HG03139 (cell line): ENCODE results near the gene CYP4F3.
"Not testable (repeated sequence)": the region's sequence is repeated elsewhere in the genome, so short reads cannot be mapped to it uniquely, and the experiment has no call there.

Experiments
- ATAC-seq: cut with Tn5 transposase; IDR thresholded peaks from one replicate; pipeline ENCODE4 v1.9.1; 2021; ENCODE audit not compliant: unreplicated experiment

Gene CYP4F3

DNA sequence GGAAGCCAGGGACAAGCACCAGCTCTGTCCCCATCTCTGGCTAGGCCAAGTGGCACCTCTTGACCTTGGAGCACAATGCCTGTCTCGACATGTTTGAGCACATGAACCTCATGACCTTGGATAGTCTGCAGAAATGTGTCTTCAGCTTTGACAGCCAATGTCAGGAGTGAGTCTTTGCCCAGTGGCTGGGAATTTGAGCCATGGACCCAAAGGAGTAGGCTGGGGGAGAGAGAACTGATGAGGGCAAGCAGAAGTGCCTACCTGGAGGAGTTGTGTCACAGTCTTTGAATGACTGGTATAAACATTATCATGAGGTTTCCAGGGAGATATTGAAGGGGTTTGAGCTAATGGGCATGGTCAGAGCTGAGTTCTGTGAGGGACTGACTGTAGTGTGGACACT lies 25.5 kb downstream of the CYP4F3 start:
- no peak for ATAC-seq

DNA sequence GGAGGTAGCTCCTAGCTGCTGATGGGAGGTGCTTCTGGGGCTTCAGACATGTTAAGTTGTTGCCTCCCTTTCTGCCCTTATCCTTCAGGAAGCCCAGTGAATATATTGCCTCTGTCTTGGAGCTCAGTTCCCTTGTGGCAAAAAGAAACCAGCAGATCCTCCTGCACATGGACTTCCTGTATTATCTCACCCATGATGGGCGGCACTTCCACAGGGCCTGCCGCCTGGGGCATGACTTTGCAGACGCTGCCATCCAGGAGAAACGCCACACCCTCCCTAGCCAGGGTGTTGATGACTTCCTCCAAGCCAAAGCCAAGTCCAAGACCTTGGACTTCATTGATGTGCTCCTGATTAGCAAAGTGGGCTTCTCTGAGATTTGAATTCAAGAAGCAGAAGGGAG lies 26.2 kb downstream of the CYP4F3 start:
- no peak for ATAC-seq

DNA sequence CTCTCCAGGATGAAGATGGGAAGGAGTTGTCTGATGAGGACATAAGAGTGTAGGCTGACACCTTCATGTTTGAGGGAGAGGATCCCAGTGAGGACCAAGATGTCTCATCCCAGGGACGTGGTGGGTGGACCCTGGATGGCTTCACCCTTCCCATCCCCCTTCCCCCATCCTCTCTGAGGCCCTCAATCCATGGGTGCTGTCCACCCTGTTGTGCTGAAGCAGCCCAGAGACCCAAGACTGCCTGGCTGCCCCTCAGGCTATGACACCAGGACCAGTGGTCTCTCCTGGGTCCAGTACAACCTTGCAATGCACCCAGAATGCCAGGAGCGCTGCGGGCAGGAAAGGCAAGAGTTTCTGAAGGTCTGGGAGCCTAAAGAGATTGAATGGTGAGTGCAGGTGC lies 28.7 kb downstream of the CYP4F3 start:
- no peak for ATAC-seq

DNA sequence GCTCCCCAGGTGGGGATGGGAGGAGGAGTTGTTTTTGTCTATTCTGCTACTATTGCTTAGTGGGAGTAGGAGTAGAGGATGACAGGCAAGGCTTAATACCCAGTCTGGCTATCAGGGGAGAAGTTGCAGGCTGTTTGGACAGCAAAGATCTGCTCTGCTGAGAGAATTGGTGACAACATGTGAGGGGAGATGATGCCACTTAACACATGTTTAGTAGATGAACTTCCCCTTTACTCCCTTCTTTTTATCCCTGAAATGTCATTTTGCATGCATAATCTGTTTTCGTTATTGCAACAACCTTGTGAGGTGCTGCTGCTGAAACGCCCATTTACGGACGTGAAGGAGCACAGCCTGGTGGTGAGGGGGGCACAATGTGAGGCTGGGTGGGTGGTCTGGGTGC lies 29.2 kb downstream of the CYP4F3 start:
- ATAC-seq = no peak

DNA sequence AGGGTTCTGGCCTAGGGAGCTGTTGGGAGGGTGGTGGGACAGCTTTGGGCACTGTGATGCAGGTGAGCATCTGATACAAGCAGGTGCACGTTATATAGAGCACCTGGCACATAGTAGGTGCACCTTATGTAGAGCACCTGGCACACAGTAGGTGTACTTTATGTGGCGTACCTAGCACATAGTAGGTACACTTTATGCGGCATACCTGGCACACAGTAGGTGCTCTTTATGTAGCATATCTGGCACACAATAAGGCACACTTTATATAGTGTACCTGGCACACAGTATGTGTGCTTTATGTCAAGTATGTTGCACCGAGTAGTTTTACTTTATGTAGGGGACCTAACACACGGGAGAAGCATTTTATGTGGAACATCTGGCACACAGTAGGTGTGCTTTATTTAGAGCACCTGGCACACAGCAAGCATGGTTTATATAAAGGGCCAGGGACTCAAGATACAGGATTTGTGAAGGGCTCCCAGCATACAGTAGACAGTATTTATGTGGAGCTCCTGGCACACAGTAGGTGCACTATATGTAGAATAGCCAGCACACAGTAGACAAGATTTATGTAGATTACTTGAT lies 30.6 kb downstream of the CYP4F3 start:
- no peak for ATAC-seq

DNA sequence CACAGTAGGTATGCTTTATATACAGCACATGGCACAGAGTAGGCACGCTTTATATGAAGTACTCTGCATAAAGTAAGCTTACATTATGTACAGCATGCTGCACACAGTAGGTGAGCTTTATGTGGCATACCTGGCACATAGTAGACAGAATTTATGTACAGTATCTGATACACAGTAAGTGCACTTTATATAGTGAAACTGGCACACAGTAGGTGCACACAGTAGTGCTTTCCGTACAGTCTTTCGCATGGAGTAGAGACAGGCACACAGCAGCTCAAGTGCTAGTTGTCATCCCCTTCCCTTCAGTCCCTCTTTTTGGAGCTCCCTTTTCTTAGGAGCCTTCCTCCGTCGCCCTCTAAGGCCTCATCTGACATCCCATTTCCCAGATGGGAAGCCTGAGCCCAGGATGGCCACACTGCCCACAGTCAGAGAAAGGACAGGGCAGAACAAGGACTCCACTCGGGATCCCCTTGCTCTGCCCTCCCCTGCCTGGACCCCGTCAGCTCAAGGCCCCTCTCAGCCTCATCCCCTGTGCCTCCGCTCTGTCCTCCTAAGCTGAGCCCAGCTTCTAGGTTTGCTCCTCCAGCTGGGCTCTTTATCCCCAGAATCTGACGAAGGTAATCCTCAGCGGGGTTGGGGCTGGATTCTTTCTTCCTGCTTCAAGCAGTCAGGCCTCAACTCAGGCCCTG lies 31.3 kb downstream of the CYP4F3 start:
- ATAC-seq = no peak

DNA sequence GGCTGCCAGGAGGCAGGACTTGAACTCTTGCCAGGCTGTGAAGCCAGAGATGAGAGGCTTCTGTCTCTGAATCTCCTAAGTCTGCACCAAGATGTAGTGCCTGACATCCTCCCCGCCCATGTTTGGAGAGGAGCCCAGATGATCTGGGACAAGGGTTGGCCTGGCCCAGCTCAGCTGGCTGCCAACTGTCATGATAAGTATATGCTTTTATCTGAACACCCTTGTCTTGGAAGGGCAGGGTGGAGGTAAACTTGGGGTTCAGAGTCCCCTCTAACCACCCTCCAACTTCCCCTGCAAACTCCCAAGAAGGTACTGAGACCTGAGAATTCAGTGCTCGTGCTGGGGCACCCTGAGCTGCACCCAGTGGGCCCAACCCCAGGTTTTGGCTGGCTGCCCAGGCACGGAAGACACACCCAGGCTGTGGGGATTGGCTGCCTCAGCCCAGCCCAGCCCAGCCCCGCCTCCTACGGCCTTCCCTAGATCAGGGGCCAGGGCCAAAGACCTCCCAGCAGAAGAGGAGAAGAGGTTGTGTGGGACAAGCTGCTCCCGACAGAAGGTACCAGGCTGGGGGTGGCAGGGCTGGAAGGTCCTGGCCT lies 32.0 kb downstream of the CYP4F3 start, which contains the start of gene CYP4F12:
Gene CYP4F12 (plus strand): TSS at position 508 of the 596 bp plus-strand sequence. CDS start 443 bp downstream, outside the sequence.
- ATAC-seq = no peak

DNA sequence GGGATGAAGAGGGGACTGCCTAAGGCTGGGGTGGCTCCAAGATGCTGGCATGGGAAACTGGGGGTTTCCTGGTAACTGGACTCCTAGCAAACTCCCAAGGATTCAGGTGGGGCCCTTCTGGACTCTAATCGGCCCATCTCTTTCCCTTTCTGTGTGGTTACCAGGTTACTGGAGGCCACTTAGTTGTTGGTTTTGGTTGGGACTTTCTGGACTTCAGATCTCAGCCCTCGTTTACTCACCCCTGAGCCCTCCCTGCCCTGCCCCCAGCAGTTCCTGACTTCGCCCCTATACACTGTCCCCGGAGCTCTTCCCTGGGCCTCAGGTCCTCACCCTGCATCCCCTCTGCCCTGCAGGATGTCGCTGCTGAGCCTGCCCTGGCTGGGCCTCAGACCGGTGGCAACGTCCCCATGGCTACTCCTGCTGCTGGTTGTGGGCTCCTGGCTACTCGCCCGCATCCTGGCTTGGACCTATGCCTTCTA lies 32.5 kb downstream of the CYP4F3 start:
- no peak for ATAC-seq

DNA sequence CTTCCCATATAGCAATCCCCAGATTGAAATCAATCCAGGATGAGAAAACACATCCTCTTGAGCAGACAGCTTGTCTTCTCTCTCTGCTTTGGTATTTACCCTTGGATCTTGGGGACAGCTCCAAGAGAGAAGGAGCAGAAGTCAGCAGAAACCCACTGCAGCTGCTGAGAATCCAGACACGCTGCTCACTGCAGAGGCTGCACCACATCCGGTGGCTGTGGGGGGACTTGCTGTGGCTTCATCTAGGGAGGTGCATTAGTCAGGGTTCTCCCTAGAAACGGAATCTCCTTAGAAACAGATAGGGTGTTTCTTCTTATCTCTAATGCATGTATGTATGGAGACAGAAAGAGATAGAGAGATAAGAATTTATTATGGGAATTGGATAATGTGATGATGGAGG lies 34.9 kb downstream of the CYP4F3 start:
- ATAC-seq = no peak

DNA sequence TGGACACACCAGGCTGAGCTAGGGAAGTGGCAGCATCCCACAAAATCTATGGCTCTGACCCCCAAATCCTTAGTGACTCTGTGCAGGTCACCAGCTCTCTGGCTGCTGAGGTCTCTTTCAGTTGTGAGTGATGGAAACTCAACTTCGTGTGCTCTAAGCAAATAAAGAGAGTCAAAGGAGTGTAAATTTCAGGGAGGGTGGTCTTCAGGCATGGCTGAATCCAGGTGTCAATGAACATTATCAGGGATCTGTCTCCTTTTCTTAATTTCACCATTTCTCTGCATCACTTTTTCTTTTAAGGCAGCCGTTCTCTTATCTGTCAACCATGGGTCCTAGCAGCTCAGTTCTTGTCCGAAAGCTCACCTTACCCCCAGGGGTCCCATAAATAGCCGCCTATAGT lies 38.4 kb downstream of the CYP4F3 start:
- ATAC-seq = no peak

DNA sequence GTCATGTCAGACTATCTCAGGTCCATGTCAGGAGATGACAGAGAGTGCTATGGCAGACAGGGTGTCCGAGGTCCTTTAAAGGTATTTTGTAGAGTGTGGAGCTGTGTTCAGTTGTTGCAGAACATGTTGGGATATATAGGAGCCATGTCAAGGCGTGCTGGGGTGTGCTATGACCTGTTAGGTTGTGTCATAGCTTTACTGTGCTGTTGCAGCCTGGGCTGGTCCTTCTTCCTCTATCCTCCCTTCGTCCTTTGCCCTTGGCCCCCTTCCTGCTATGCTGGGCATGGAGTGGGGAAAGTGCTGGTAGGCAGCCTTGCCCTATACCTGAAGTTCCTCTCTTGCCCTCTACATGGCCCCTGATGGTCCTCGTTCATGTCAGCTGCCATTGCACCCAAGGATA lies 39.2 kb downstream of the CYP4F3 start:
- ATAC-seq = not testable (repeated sequence)

DNA sequence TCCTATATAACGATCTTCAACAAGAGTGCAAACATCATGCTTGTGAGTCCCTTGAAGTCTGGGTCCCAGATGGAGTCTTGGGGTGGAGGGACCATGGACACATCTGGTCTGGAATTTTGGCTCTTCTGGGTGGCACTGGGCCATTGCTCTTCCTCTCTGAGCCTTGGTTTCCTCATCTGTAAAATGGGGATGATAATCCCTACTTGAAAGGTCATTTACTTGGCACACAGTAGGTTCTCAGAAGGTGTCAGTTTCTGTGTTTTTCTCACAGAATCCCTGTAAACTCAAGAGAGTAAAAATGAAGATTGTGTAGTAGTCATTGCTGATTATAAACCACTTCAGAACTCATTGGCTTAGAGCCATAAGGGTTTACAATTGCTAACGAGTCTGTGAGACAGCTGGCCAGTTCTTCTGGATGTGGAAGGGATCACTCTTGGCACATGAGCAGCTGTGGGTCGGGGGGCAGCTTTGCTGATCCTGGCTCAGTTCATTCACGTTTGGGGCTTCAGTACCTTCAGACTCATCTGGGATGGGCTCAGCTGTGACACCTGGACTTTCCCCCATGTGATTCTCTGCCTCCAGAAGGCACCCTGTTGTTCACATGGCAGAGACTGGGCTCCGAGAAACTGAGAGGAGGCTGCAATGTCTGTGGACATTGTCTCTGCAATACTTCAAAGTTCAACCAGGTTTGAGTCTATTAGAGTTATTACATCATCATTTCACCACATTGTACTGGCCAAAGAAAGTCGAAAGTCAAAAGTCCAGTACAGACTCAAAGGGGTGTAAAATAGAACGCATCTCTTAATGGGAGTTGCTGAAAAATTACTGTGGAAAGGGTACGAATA lies 40.0 kb downstream of the CYP4F3 start:
- no peak for ATAC-seq

DNA sequence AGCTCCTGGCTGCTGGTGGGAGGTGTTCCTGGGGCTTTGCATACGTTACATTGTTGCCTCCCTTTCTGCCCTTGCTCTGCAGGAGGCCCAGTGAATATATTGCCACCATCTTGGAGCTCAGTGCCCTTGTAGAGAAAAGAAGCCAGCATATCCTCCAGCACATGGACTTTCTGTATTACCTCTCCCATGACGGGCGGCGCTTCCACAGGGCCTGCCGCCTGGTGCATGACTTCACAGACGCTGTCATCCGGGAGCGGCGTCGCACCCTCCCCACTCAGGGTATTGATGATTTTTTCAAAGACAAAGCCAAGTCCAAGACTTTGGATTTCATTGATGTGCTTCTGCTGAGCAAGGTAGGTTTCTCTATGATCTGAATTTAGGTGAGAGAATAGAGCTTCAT lies 42.7 kb downstream of the CYP4F3 start:
- no peak for ATAC-seq

DNA sequence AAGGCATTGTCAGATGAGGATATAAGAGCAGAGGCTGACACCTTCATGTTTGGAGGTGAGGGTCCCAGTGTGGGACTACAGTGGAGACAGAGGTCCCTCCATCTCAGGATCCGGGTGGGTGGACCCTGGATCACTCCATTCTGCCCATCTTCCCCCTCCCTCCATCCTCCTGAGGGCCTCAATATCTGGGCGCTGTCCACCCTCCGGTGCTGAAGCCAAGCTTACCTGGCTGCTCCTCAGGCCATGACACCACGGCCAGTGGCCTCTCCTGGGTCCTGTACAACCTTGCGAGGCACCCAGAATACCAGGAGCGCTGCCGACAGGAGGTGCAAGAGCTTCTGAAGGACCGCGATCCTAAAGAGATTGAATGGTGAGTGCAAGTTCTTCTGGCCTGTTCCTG lies 44.1 kb downstream of the CYP4F3 start:
- no peak for ATAC-seq

DNA sequence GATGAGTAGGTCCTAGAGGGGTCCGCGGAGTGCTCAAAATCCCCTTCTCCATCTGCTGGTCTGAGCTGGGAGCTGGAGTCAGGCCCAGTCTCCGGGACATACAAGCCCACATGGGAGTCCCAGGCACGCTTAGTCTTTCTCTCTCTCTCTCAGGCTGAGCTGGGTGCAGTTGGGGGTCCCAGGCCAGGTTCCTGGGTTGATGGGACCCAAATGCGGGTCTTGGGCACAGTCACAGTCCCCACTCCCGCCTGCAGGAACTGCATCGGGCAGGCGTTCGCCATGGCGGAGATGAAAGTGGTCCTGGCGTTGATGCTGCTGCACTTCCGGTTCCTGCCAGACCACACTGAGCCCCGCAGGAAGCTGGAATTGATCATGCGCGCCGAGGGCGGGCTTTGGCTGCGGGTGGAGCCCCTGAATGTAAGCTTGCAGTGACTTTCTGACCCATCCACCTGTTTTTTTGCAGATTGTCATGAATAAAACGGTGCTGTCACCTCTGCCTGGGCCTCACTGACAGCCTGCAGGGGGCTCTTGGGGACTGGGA lies 56.0 kb downstream of the CYP4F3 start:
- no peak for ATAC-seq

DNA sequence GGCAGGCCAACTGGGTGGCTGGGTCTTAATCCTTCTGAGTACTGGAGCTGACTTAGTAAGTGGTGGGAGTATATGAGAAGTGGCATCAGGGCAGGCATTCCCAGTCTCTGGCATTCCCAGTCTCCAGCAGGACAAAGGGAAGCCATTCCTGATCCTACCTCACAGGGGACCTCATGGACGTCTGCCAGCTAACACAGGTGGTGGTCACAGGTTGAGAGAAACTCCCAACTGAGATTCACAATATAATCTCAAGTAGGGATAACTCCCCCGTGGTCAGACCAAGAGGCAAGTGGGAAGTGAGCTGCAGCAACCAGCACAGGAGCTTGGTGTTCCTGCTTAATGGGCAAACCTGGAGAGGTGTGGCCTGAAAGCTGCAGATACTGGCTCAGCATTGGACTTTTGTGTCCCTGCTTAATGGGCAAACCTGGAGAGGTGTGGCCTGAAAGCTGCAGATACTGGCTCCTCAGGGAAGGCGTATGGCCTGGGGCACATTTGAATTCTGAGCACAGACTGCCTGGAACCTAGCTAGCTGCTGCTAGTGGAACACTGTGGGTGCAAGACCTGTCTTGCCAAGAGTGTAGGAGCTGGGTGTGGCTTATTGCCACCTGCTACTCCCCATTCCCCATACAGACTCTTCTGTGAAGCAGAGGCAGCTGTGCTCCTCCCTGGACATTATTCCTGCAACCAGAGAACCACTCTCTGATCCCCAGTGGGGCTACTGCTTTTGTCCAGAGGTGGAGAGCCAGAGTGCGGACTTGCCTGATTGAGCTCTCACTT lies 61.2 kb downstream of the CYP4F3 start:
- ATAC-seq = no peak

DNA sequence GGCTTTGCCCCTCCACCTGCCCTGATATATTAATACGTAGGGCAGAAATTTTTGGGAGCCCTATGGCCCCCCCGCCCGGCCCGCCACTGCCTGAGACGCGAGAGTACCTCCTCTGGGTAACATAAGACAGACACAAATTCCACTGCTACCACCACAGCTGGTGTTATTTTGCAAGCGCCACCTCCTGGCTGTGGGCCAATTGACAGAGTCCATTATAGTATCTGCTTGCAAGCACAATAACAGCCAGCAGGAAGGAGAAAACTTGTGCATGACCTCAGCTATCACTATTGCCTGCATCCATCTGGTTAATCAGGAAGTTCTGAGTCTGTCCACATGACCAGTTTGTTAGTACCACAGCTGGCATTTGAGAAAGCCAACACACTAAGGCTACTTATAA lies 61.8 kb downstream of the CYP4F3 start:
- ATAC-seq = no peak
